ENCODE data around the gene CACNB4. TPM values are rescaled to one million over a fixed set of nuclear protein-coding genes. Genes with fewer than 3 reads are reported as not detected.

The CACNB4 gene
- polyA plus RNA-seq, 1 of the 3 experiments (the other 2 are of a cell fraction), result 0.18 TPM

GRCh38 chr2:151851761-151852160 is 247.1 kb downstream of the CACNB4 start:
- no peaks in the 10 kb centered on the region for H3K9me2 ChIP-seq
- DNase-seq, result no peak
- H3K9me3 ChIP-seq, result no peaks in the 10 kb centered on the region
- TF ChIP-seq YY1 (IDR thresholded peaks at IDR 0.05; ENCODE audit: low read depth) (no peak), POLR2AphosphoS5 (IDR thresholded peaks at IDR 0.05; ENCODE audit: low read depth, low read length) (no peak), SMC3 (IDR thresholded peaks at IDR 0.05; ENCODE audit: low read depth, low read length) (no peak), JUND (IDR thresholded peaks at IDR 0.05) (no peak), MAX (IDR thresholded peaks at IDR 0.05; ENCODE audit: low read depth) (no peak), TCF12 (IDR thresholded peaks at IDR 0.05) (no peak), IRF3 (IDR thresholded peaks at IDR 0.05; ENCODE audit: low read depth, low read length) (no peak), USF1 (IDR thresholded peaks at IDR 0.05; ENCODE audit: borderline replicate concordance, low read depth) (no peak), RCOR1 (IDR thresholded peaks at IDR 0.05; ENCODE audit: low read length) (no peak), REST (IDR thresholded peaks at IDR 0.05; ENCODE audit: low read depth, low read length) (no peak), RFX5 (IDR thresholded peaks at IDR 0.05; ENCODE audit: low read length) (no peak), RAD21 (IDR thresholded peaks at IDR 0.05; ENCODE audit: low read length) (no peak), MXI1 (IDR thresholded peaks at IDR 0.05; ENCODE audit: low read depth, low read length) (no peak), MEF2A (IDR thresholded peaks at IDR 0.05; ENCODE audit: borderline replicate concordance, low read depth) (no peak), USF2 (IDR thresholded peaks at IDR 0.05; ENCODE audit: borderline replicate concordance, low read depth, low read length) (no peak), CHD2 (IDR thresholded peaks at IDR 0.05; ENCODE audit: low read length, partially characterized antibody) (no peak), SIN3A (IDR thresholded peaks at IDR 0.05; ENCODE audit: borderline replicate concordance, low read depth, low read length) (no peak), RXRA (IDR thresholded peaks at IDR 0.05; ENCODE audit: borderline replicate concordance, low read depth) (no peak), FOXM1 (IDR thresholded peaks at IDR 0.05; ENCODE audit: low read depth) (no peak)
- H3F3A ChIP-seq (replicated peaks; ENCODE audit: insufficient read depth), result no peaks in the 10 kb centered on the region
- ChIA-PET POLR2A (no interaction called here), CTCF (interaction anchor here (0.6 to 1.4 kb wide), 2 partner anchors 14 to 25 kb away, joined by 3 to 4 read pairs; no protein-coding TSS in a partner anchor)
- no peaks in the 10 kb centered on the region for H3K79me2 ChIP-seq (ENCODE audit: insufficient read depth)
- peaks cover 0 to 3% of the 10 kb centered on the region in 2 experiments; a peak in 2 of 4 replicates for H3K4me1 ChIP-seq (ENCODE audit: control insufficient read depth in 1 of 2, insufficient read depth in 2 of 2, low read depth in 1 of 2, low read length in 1 of 2)
- H3K4me3 ChIP-seq (ENCODE audit: low read depth in 2 of 2, low read length in 1 of 2), result no peak overlapping the region
- no peak overlapping the region for H3K9ac ChIP-seq
- no peak overlapping the region for H3K4me2 ChIP-seq
- no peak overlapping the region for H3K27ac ChIP-seq (ENCODE audit: low read depth in 2 of 2, low read length in 1 of 2)
- H2AFZ ChIP-seq (ENCODE audit: low read depth), result no peak overlapping the region
- H4K20me1 ChIP-seq (ENCODE audit: insufficient read depth), result no peaks in the 10 kb centered on the region
- WGBS (ENCODE audit: low lambda C conversion rate), result 41% methylated on average over 3 of the region's 3 CpGs
- no peaks in the 10 kb centered on the region for H3K27me3 ChIP-seq (ENCODE audit: insufficient read depth)
- H3K36me3 ChIP-seq (replicated peaks in 1 of 2; ENCODE audit: control insufficient read depth in 1 of 2, insufficient read depth in 2 of 2, low read length in 1 of 2), result no peaks in the 10 kb centered on the region

Measured in SK-N-SH (cell line).